T-helper 1 cell (primary cell): Measurements from ENCODE around the gene RAMP1.
"Not testable (repeated sequence)": the region's sequence is repeated elsewhere in the genome, so short reads cannot be mapped to it uniquely, and the experiment has no call there.

Source experiments
- DNase-seq, 5 donors: peaks; one replicate each; pipeline ENCODE4 v3.0.0-alpha.2; 2012 to 2020

RAMP1 gene

DNA sequence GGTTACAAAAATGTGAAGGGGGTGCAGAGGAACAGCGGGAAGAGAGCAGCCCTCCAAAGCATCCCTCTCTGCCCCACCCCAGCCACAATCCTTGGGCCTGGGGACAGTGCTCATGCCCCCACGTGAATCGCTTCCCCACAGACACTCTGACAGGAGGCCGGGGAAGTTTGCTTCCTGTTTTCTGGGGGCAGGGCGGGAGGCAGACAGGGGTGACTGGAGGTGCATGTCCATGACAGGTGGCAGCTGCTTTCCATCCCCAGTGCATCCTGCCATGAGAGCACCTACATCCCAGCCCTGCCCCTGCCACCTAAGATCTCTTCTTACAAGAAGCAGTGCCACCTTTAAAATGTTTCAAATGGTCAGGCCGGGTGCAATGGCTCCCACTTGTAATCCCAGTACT lies 60.2 kb downstream of the RAMP1 start:
- no peak for DNase-seq

DNA sequence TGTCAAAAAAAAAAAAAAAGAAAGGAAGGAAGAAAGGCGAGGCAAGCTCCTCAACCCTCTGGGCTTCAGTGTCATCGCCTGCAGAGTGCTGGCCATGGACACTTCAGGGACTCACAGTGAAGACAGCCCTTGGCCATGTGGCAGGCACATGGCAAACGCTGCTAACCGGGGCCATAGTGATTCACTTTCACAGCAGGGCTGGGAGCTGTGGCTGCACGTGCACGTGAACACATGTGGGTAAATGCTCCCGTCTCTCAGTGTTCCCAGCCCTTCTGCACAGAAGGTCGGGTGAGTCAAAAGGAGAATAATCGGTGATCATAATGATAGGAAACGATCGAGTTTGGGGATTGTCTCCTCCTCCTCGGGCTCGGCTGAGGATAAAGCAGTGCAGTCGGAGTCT lies 61.2 kb downstream of the RAMP1 start:
- DNase-seq: no peak

DNA sequence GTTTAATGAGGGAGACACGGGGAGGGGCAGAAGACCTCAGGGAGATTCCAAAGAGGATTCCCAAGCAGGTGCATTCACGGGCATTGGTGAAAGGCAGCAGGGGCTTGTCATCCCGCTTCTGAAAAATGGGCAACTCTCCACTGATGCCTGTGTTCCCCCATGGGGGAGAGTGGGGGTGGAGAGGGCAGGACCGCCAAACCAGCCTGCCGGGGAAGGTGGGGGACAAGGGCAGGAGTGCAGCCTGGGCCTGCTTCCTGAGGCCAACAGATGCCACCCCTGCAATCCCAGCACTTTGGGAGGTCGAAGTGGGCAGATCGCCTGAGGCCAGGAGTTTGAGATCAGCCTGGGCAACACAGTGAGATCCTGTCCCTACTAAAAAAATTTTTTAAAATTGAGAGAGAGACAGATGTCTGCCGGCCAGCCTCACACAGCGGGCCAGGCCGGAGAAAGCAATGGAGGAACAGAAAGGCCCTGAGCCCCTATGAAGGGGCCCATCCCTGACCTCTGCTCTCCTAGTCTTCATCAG lies 62.6 kb downstream of the RAMP1 start:
- DNase-seq: no peak

DNA sequence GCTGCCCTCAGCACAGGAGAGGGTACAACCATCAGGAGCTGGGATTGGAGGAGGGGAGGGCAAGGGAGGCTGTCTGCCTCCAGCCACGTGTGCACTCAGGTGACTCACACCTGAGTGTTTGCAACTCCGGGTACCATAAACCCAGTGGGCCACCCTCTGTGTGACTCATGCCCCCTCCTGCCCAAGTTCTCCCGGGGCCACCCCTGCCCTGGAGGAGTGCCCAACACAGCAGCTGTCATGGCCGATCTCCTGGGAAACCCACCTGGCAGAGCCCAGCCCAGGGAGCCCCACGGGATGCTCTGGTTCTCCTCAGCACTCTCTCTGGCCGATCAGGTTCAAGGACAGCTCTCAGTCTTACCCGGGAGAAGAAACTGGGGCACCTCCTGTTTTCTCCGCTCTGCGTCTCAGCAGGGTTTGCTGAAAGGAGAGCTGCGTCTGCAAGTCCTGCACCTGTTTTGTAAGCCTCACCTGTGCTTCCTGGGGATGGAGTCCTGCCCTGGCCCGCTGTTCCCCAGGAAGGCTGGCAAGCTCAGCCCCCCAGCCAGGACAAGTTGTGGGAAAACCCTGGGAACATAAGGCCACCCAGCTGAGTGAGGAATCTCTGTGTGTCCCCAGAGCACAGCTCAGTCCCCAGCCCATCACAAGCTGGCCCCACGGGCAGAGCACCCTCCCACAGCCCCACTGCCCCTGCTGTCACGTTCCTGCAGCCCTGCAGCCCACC lies 63.4 kb downstream of the RAMP1 start:
- DNase-seq: no peak

DNA sequence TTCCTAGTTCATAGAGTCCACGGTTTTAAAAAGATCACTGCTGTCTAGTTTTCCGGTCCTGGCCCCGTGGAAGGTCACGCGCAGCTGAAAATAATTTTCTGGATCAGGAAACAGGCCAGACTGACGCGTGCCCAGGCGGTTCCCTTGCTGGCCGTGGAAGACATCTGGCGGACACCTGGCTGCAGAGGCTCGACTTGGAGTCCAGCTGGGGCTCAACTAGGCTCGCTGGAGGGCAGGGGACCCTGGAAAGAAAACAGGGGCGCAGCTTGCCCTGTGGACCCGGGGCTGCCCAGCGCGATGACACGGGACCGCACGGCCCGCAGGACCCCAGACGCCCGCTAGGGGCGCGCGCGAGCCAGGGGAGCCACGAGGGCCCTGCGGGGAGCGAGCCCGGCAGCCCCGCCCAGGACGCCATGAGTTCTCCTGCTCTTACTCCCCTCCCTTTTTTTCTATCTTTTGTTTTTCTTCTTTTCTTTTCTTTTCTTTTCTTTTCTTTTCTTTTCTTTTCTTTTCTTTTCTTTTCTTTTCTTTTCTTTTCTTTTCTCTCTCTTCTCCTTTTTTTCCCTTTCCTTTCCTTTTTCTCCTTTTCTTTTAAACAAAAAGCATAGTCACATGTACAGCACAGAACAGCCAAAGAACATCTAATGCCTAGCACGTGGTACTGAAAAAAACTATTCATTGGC lies 64.2 kb downstream of the RAMP1 start:
- DNase-seq: peak; percentile 53 to 68 (median 65)

DNA sequence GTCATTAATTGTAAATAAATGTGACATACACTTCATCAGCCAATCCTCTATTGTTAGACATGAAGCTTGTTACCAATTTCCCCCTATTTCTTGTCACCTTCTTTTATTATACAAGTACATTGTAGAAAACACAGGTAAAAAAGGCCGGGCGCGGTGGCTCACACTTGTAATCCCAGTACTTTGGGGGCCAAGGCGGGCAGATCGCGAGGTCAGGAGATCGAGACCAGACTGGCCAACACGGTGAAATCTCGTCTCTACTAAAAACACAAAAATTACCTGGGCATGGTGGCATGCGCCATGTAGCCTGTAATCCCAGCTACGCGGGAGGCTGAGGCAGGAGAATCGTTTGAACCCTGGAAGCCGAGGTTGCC lies 64.7 kb downstream of the RAMP1 start:
- no peak for DNase-seq

DNA sequence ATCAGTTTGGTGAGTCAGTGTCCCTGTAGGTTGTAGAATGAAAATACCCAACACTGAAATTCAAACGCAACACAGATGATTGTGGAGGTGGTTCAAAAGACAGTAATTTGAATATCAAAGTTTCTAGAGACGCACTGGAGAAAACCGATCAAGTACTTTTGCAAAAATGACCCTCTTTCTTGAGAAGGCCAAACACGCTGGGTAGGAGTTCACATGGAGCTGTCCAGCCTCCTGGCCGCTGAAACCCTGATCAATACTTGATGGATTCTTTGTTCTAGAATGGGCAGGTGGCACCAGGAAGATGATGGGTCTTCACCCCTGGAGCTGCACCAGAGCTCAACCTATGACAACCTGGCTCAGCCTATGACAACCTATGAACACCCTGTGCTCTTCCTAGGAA lies 67.7 kb downstream of the RAMP1 start:
- no peak for DNase-seq

DNA sequence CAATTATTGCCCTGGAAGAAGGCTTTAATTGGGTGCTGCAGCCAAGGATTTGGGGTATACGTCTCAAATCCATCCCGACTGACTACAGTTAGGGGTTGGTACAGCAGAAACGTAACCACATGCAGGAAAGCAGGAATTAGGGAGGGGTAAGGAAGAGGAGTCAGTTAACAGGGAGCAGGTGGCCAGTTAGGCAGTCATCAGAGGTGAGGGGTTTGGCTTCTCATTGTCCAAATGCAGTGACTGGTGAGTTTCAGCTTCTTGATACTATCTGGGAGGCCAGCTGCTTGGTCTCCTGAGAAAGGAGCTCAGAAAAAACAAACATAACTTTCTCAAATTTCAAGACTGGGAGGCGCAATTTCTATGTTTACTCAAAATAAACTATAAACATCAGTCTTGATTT lies 68.6 kb downstream of the RAMP1 start:
- DNase-seq: no peak

DNA sequence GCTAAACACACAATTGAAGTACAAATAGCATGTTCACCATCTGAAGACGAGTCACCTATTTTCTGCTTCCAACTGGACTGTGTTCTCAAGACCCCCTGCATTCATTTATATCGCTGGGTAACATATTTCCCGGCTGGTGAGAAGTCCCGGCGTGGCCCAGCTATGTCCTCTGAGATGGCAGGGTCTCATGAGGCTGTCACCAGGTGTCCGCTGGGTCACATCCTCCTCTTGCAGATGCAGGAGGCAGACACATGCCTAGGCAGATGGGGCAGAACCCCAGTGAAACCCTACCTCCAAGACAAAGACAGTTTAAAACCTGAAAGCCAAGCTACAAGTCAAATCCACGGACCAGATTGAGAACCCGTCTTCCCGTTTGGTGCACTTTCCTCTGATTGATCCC lies 70.6 kb downstream of the RAMP1 start:
- no peak for DNase-seq

DNA sequence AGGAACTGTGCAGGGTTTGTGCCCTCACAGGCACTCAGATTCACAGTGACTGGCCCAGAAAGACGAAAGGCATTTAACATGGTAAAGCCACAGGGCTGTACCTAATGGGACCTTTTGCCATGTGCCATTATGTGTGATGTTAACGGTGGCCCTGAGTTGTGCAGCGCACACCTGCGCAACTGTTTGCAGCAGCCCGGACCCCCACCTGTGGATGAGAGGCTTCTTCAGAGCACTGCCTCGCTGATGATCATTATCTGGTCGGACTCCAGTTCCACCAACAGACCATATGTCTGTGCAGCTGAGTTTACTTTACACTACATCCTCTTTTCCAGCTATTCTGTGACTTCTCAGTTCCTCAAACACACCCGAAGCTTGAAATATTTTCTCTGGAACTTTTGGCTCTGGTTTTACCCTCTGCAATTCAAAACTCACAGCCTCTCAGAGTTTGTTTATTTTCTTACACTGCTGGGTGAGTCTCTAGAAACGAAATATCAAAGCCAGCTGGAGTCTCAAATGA lies 71.8 kb downstream of the RAMP1 start:
- no peak for DNase-seq

DNA sequence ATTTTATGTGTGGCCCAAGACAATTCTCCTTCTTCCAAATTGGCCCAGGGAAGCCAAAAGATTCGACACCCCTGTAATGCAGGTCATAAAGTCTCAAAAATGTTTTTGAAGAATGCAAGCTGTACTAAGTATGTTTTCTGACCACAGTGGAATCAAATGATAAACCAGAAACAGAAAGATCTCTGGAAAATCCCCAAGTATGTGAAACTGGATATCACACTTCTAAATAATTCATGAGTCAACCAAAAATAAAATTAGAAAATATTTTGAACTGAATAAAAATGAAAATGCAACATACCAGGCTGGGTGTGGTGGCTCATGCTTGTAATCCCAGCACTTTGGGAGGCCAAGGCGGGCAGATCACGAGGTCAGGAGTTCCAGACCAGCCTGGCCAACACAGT lies 73.3 kb downstream of the RAMP1 start:
- no peak for DNase-seq

DNA sequence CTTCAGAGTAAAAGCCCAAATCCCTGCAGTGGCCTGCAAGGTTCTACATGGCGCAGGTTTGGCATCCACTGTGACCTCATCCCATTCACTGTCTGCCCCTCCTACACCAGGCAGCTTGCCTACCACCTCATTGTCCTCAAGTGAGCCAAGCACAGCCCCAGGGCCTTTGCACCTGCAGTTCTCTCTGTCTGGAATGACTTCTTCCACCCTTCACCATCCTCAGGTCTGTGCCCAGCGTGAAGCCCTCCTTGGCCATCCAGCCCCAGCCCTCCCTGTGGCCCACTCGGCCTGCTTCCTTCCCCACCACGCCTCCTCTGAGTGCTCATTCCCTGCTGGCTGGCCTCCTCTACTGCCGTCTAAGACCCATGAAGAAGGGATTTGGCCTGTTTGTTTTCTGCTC lies 74.8 kb downstream of the RAMP1 start:
- DNase-seq: no peak

DNA sequence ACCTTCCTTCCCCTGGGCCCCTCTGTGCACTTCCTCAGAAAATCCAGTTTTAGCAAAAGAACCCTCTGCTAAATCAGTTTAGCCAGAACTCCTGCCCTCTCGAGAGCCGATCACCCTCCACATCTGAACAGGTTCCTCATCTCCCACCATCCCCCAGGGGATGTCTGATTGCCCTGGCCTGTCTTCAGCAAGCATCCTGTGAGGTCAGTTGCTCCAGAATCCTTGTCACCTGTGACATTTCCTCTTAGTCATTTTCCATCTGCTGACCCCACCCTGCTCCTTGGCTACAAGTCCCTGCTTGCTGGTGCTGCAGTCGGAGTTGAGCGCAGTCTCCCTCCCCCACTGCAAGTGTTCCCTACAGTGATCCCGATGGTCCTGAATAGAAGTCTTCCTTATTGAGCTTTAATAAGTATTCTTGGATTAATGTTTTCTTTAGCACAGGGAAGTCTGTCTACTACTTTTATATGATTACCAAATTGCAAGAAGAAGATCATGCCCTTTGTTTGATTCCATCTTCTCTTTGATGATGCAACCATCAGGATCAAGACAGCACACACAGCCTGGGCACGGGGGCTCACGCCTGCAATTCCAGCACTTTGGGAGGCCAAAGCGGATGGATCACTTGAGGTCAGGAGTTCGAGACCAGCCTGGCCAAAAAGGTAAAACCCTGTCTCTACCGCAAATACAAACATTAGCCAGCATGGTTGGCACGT lies 76.5 kb downstream of the RAMP1 start:
- no peak for DNase-seq

DNA sequence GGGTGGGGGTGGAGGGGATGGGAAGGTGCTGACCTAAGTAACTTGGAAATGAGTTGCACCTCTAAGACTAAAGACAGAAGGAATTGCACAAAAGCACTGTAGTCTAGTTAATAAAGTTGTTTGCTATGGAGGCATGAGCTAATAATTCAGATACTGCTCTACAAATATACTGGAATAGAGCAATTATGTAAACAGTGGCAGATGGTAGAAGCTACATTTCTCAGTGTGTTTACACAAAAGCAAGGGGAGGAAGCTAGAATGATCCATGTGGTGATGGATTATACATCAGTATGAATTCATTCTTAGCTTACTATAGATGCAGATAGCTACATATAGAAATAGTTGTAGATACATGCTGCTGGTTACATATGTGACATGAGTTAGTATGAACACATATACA lies 79.8 kb downstream of the RAMP1 start:
- no peak for DNase-seq

DNA sequence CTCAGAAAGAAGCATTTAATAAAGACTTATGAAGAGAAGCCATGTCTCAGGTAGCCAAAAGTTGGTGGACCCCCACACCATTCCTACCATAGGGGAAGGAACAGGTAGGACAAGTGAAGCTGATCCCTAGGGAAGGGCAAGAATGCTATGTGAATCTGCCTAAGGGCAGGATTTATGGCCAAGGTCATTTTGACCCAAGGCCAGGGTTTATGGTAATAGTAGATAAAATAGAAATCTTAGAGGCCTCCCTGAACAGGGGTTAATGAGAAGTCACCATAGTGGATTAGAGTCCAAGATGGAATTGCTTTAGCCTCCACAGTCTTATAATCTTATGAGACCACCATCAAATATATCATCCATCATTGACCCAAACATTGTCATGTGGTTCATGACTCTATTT lies 81.4 kb downstream of the RAMP1 start:
- DNase-seq: no peak

DNA sequence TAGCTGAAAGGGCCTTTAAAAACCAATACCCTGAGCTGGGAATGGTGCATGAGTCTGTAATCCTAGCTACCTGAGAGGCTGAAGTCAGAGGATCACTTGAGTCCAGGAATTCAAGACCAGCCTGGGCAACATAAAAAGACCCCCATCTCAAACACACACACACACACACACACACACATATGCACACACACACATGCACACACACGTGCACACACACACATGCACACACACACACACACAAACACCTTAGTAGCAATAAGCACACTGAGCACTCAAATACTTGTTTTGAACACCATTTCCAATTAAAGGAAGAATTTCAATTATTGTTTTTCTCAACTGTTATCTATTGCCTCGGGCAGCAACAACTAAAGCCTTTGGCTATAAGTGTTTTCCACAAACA lies 81.8 kb downstream of the RAMP1 start:
- DNase-seq: no peak

DNA sequence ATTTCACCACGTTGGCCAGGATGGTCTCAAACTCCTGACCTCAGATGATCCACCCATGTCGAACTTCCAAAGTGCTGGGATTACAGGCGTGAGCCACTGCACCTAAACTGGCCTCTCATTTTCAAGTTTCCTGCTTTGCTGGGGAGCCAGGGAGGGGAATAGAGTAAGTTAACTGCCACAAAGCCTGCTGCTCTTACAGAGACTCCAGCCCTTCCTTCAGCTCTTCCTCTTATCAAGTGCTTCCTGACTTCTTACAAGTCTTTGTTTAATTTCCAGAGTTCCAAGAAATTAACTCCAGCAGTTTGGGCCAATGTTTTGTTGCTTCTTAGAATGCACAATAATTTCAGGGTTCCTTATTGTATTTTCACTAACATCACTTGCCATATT lies 83.1 kb downstream of the RAMP1 start:
- peak in 1 of 5 donors; percentile 12 for DNase-seq

DNA sequence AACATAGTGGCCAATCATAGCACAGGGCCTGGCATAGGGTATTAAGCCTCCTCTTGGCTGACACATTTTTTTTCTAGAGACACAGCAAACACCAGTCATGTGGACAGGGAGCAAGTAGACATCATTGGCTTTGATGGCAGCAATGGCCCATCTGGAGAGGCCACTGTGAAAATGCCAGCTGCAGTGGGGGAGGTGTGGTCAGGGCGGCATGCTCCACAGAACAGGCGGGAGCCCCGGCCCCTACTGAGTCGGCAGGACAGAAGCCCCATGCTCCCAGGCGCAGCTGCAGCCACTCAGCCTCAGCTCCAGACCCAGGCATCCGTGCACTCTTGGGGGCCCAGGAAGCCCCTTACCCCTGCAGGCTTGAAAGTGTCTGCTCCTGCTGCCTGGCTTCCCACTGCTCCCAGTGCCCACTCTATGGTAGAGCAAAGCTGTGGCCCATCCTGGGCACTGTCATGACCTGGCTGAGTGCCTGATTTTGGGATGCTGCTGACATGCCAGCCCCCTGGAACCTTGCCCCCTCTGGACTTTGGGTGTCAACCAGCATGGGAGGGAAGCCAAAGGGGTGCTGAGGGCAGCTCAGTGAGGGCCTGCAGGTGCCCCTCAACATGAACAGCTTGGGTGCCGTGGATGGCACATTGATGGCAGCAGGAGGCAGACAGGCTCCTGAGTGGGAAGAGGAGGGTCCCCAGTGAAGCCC lies 84.1 kb downstream of the RAMP1 start:
- DNase-seq: no peak

DNA sequence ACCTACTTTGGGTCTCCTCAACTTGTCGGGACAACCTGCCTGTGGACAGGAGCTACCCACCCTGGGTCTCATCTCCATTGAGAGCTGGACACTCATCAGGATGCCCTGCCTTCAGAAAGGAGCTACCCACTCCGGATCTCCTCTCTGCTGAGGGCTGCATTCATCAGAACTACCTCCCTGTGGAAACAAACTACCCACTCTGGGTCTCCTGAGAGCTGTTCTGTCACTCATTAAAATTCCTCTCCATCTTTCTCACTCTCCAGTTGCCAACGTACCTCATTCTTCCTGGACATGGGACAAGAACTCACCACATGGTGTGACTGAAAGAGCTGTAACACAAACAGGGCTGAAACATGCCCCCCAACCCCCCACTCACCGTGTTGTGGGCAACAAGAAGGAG lies 84.9 kb downstream of the RAMP1 start:
- DNase-seq: no peak

DNA sequence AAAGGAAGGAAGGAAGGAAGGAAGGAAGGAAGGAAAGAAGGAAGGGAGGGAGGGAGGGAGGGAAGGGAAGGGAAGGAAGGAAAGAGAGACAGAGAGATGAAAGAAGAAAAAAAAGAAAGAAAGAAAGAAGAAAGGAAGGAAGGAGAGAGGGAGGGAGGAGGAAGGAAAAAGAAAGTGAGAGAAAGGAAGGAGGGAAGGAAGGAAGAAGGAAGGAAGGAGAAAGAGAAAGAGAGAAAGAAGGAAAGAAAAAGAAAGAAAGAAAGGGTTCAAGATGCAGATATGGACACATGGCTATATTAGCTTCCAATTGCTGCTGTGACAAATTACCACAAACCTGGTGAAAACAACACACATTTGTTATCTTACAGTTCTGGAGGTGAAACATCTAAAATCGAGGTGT lies 87.0 kb downstream of the RAMP1 start:
- DNase-seq: no peak

DNA sequence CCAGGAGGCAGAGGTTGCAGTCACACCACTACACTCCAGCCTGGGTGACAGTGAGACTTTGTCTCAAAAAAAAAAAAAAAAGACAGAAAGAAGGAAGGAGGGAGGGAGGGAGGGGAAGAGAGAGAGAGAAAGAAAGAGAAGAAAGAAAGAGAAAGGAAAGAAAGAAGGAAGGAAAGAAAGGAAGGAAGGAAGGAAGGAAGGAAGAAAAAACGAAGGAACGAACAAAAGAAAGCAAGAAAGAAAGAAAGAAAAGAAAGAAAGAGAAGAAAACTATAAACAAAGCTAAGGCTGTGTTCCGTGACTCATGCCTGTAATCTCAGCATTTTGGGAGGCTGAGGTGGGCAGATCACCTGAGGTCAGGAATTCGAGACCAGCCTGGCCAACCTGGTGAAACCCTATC lies 91.9 kb downstream of the RAMP1 start:
- not testable (repeated sequence) for DNase-seq

DNA sequence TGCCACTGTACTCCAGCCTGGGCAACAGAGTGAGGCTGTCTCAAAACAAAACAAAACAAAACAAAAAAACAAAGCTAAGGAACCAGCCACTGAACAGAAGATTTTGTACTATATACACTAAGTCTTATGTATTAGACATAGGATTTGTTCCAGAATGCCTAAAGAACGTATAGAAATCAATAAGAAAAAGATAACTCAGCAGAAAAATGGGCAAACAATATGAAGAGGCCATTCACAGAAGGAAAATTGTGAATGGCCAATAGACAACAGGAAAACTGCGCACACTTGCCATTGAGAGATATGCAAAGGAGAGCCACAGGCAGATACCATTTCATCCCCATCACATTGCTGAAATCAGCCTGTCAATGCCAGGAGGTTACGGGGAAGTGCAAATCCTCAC lies 92.5 kb downstream of the RAMP1 start:
- DNase-seq: no peak

DNA sequence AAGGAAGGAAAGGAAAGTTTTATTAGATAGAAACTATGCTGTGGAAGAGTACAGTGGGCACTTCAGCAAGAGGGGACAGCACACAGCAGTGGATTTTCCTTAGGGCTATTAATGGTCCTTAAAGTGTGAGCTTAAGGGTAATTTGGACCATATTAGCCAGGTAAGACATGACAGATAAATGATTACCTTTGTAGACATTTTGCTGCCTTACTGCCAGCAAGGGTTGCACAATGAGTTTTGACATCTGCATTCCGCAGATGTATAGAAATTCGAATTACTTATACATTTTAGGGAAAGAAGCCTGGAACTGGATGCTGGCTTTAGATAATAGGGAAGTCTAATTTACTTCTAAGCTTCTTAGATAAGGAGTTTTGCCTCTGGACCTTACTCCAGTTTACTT lies 93.4 kb downstream of the RAMP1 start:
- DNase-seq: no peak
